T-cell (primary cell): Measurements from ENCODE around the gene SEC23IP. TPM values are rescaled to one million over a fixed set of nuclear protein-coding genes. Genes with fewer than 3 reads are reported as not detected.

ENCODE experiments used
- total RNA-seq, 35 experiments: library from RNA in 6 of 35; stranded (reverse) in 6 of 35; fragments of 120-200 nt in 1 of 35; gene quantifications; one replicate each; pipeline versions ENCODE4 v1.2.1 to v1.2.4 and lab custom pipeline; 2013 to 2026

SEC23IP gene
- total RNA-seq, 5 donors from 2014 or later (not counting 1 experiment from before 2014, with no cell fraction given): 33.8 to 67.1 (median 52.0) TPM

Other genes starting within 250 kb of the SEC23IP start
- 10 to 100 TPM; 20.2 to 36.4 (median 23.7) TPM for gene BAG3, start 241.3 kb upstream of the SEC23IP start, total RNA-seq
- 10 to 100 TPM in 2 of 5 donors, 1 to 10 TPM in 3; 7.3 to 13.7 (median 9.8) TPM for gene INPP5F, start 166.7 kb upstream of the SEC23IP start, total RNA-seq
- 10 to 100 TPM; 32.3 to 50.2 (median 48.8) TPM for gene MCMBP, start 19.9 kb upstream of the SEC23IP start, total RNA-seq